Heart left ventricle (tissue), 16 donors: ENCODE results near the gene TP53. TPM values are rescaled to one million over a fixed set of nuclear protein-coding genes. Genes with fewer than 3 reads are reported as not detected.
A peak's percentile ranks its signal among the peaks of the same experiment; 100 is the strongest.
"Not testable (repeated sequence)": the region's sequence is repeated elsewhere in the genome, so short reads cannot be mapped to it uniquely, and the experiment has no call there.

Source experiments
- ATAC-seq, 4 donors: fragments of 200-7000 bp; cut with Tn5 transposase; one replicate each; pipeline ENCODE4 v1.9.1; 2020 to 2022; ENCODE audit warnings: moderate library complexity in 4 of 4, mild to moderate bottlenecking in 3 of 4, moderate number of reproducible peaks in 1 of 4
- DNase-seq, 5 donors: peaks; one replicate each; pipeline ENCODE4 v3.0.0-alpha.2; 2020
- H3K27ac ChIP-seq, 12 donors: fragments of 200-600 bp; sonication (generic) in 4 of 12; one replicate each; pipeline versions ENCODE4 v1.5.0 to v1.8.0; 2016 to 2022; ENCODE audit warnings: mild to moderate bottlenecking in 2 of 12
- H3K27me3 ChIP-seq, 9 donors: fragments of 200-600 bp; sonication (generic) in 2 of 9; one replicate each; pipeline versions ENCODE4 v1.5.1 to v1.8.0; 2016 to 2022; ENCODE audit warnings: mild to moderate bottlenecking in 3 of 9
- H3K36me3 ChIP-seq, 9 donors: fragments of 200-600 bp; sonication (generic) in 2 of 9; one replicate each; pipeline versions ENCODE4 v1.5.0 to v1.8.0; 2018 to 2022; ENCODE audit warnings: mild to moderate bottlenecking in 2 of 9
- H3K4me1 ChIP-seq, 12 donors: fragments of 200-600 bp; sonication (generic) in 4 of 12; one replicate each; pipeline versions ENCODE4 v1.5.0 to v1.8.0; 2016 to 2022; ENCODE audit warnings: mild to moderate bottlenecking in 3 of 12
- H3K4me3 ChIP-seq, 12 donors: fragments of 200-600 bp; sonication (generic) in 4 of 12; one replicate each; pipeline versions ENCODE4 v1.5.0 to v1.8.0; 2017 to 2022; ENCODE audit warnings: mild to moderate bottlenecking in 9 of 12, moderate library complexity in 4 of 12
- H3K9me3 ChIP-seq, 12 donors: fragments of 200-600 bp; sonication (generic) in 4 of 12; one replicate each; pipeline versions ENCODE4 v1.5.0 to v1.8.0; 2016 to 2022; ENCODE audit warnings: mild to moderate bottlenecking in 1 of 12
- CTCF ChIP-seq, 12 donors: fragments of 200-600 bp; sonication (generic) in 4 of 12; IDR thresholded peaks; one replicate each; pipeline versions ENCODE4 v1.5.0 to v1.8.0; 2018 to 2022; ENCODE audit warnings: antibody characterized with exemption in 12 of 12, mild to moderate bottlenecking in 5 of 12
- POLR2A ChIP-seq, 2 donors: fragments of 450-650 bp; IDR thresholded peaks; one replicate each; pipeline ENCODE4 v1.6.1; 2017; ENCODE audit warnings: antibody characterized with exemption in 2 of 2, mild to moderate bottlenecking in 2 of 2, moderate library complexity in 2 of 2
- WGBS, 4 donors: extraction: QIAGEN DNeasy Blood & Tissue Kit in 2 of 4; methylation state at CpG; one replicate each; pipeline versions ENCODE4 v1.1.5 to v1.1.7; 2013 to 2018; 5-methylcytosine and 5-hydroxymethylcytosine counted together
- intact Hi-C, 10 donors: fragments of 100-400 bp; cut with DNase I; formaldehyde crosslinking; loops; one replicate each; pipeline versions ENCODE4 v1.11.1 to v1.14.2; 2022
- polyA plus RNA-seq, 2 donors: library from polyadenylated mRNA; stranded (reverse); fragments of 200-250 nt; gene quantifications; one replicate each; pipeline ENCODE4 v1.2.3, GENCODE V29; 2013
- total RNA-seq, 9 donors: library from RNA; depleted of rRNA in 2 of 9; stranded (reverse); fragments of >200 nt in 2 of 9; fragmentation: NEBNext Ultra II Directional in 3 of 9; extraction: Animal tissue kit (Norgen Biotek cat#: 25700) in 3 of 9; gene quantifications; one replicate each; pipeline versions ENCODE4 v1.1.0 to v1.2.4, GENCODE V29; 2016 to 2023
- donor health status: ischemic (EF 13 %, LVEDD 7.1; RV severe dilation, severe dysfunction).
- donor health status: healthy with polysubstance abuse.
- donor health status: DM: no; HTN: yes; CAD: no.
- donor health status: DM: no; HTN: no; CAD: no.
- donor health status: ischemic (EF 25% LVEDD 6.9; RV normal size, moderate dysfunction).
- donor health status: ischemic (EF 25% LVEDD 5.7; RV mildly dilated, moderate dysfunction).
- donor health status: healthy.
- donor health status: DM: yes; HTN: yes; CAD: no.
- donor health status: ischemic (EF 35%, LVEDD 5.7; RV mildly dilated, moderate dysfunction).
- donor health status: nonischemic (EF 11% LVEDD 7.7; RV severe dilation, severe dysfunction).
- donor health status: DM: yes; HTN: yes; CAD: no.
- donor health status: PGD.
- donor health status: ischemic (EF 29% LVEDD 5.4; RV normal size, mild dysfunction).
- donor health status: nonischemic (EF 23%, LVEDD 6.1; RV moderate dilation, normal function).

TP53 gene
- total and polyA plus RNA-seq, 11 donors: 6.8 to 44.6 (median 12.5) TPM

- DNase-seq: peak; percentile 71 to 86 (median 77)
- 1 to 3% (median 1%) methylated on average over 16 to 34 of the region's 34 CpGs for WGBS, 4 donors
- intact Hi-C loops: loop anchor here in 1 of 10 donors (5.0 kb wide), 1 partner anchor 37 kb away; the partner anchor contains the start of genes TP53 and WRAP53
- peak within 1 kb of the TSS; percentile 31 to 69 (median 56) for H3K4me3 ChIP-seq
- TF ChIP-seq POLR2A (IDR thresholded peaks at IDR 0.05) (no peak), CTCF (IDR thresholded peaks at IDR 0.05) (no peak)
- H3K9me3 ChIP-seq: no peaks in the 10 kb centered on the region
- peak within 1 kb of the TSS in 10 of 12 donors; percentile 51 to 81 (median 62) for H3K27ac ChIP-seq
- peak; percentile 67 to 86 (median 78) for ATAC-seq
- peaks cover 0 to 38% (median 14%) of the 10 kb centered on the region in 9 donors for H3K27me3 ChIP-seq
- H3K36me3 ChIP-seq: no peaks in the 10 kb centered on the region
- peaks cover 0 to 20% (median 15%) of the 10 kb centered on the region in 12 donors for H3K4me1 ChIP-seq
These were observed 36.7 kb downstream of the TP53 start, which contains the start of gene ATP1B2 for GRCh38 chr17:7650509-7651096. TSS of gene ATP1B2 (plus strand) at chr17:7650926. CDS start at chr17:7651519, 593 bp downstream.

GRCh38 chr17:7647018-7647417, 40.3 kb downstream of the TP53 start:
- H3K27ac ChIP-seq: no peak overlapping the region
- H3K9me3 ChIP-seq: no peaks in the 10 kb centered on the region
- no peak overlapping the region for H3K4me3 ChIP-seq
- TF ChIP-seq CTCF (IDR thresholded peaks at IDR 0.05): no peak
- TF ChIP-seq POLR2A (IDR thresholded peaks at IDR 0.05): no peak
- H3K27me3 ChIP-seq: peaks cover 0 to 31% (median 14%) of the 10 kb centered on the region in 9 donors
- DNase-seq (no peak), ATAC-seq (no peak)
- H3K4me1 ChIP-seq: peaks cover 0 to 26% (median 15%) of the 10 kb centered on the region in 12 donors
- intact Hi-C loops: no loop called here
- no peaks in the 10 kb centered on the region for H3K36me3 ChIP-seq
- 59 to 69% (median 62%) methylated on average over 4 of the region's 4 CpGs for WGBS, 4 donors

GRCh38 chr17:7646457-7646856, 40.8 kb downstream of the TP53 start:
- Histone ChIP-seq H3K4me3 (no peak overlapping the region), H3K36me3 (no peaks in the 10 kb centered on the region), H3K27me3 (peaks cover 0 to 26% (median 9%) of the 10 kb centered on the region in 9 donors), H3K4me1 (peaks cover 0 to 24% (median 13%) of the 10 kb centered on the region in 12 donors), H3K27ac (no peak overlapping the region), H3K9me3 (no peaks in the 10 kb centered on the region)
- 69 to 80% (median 78%) methylated on average over 8 to 9 of the region's 9 CpGs for WGBS, 4 donors
- TF ChIP-seq POLR2A (IDR thresholded peaks at IDR 0.05) (no peak), CTCF (IDR thresholded peaks at IDR 0.05) (no peak)
- intact Hi-C loops: no loop called here
- ATAC-seq (no peak), DNase-seq (no peak)

GRCh38 chr17:7644775-7645174, 42.5 kb downstream of the TP53 start:
- Histone ChIP-seq H3K4me1 (peaks cover 0 to 8% (median 0%) of the 10 kb centered on the region in 12 donors), H3K4me3 (no peak overlapping the region), H3K27ac (no peak overlapping the region), H3K27me3 (peaks cover 0 to 9% (median 0%) of the 10 kb centered on the region in 9 donors), H3K9me3 (no peaks in the 10 kb centered on the region), H3K36me3 (no peaks in the 10 kb centered on the region)
- no peak for ATAC-seq
- no peak for DNase-seq
- intact Hi-C loops: no loop called here
- WGBS, 4 donors: 88 to 93% (median 89%) methylated on average over 4 of the region's 4 CpGs
- TF ChIP-seq POLR2A (IDR thresholded peaks at IDR 0.05) (no peak), CTCF (IDR thresholded peaks at IDR 0.05) (no peak)

- WGBS, 4 donors: 59 to 65% (median 62%) methylated on average over 7 of the region's 7 CpGs
- H3K4me3 ChIP-seq, H3K36me3 ChIP-seq, DNase-seq, ATAC-seq, H3K27ac ChIP-seq, intact Hi-C loops, H3K4me1 ChIP-seq, H3K27me3 ChIP-seq, H3K9me3 ChIP-seq: not testable (repeated sequence)
These were observed 45.7 kb downstream of the TP53 start for GRCh38 chr17:7641635-7642034.
